ENCODE data around the gene SGK1.

DNA sequence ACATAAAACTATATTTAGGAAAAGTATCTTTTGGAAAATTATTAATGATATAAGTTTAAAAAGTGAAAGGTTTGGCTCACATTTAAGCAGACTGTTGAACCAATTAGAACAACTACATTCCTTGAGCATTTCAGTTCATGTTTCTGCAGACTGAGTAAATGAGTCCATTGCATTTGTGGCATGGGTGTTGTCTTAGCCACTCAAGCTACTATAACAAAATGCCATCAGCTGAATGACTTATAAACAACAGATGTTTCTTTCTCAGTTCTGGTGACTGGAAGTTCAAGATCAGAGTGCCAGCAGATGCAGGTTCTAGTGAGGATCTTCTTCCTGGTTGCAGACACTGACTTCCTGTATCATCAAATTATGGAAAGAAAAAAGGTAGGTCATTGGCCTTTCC, 198.4 kb downstream of the SGK1 start:
- no peak for TF ChIP-seq GATA2 (IDR thresholded peaks at IDR 0.05; ENCODE audit: low read depth, low read length)
- no peak for TF ChIP-seq GATA3 (IDR thresholded peaks at IDR 0.05; ENCODE audit: low read depth, low read length)

Data from SH-SY5Y (cell line).